Measurements from ENCODE around the gene PSME3IP1. TPM values are rescaled to one million over a fixed set of nuclear protein-coding genes. Genes with fewer than 3 reads are reported as not detected.

The PSME3IP1 gene
- total RNA-seq, 1 donor from 2014 or later, result 77.8 TPM

- Histone ChIP-seq H3K36me3 (peaks cover 8% of the 10 kb centered on the region), H3K27ac (no peak overlapping the region), H3K27me3 (no peaks in the 10 kb centered on the region), H3K4me1 (no peaks in the 10 kb centered on the region), H3K4me3 (no peak overlapping the region), H3K9me3 (no peaks in the 10 kb centered on the region)
- no peak for DNase-seq
- peak; percentile 6 for ATAC-seq
- TF ChIP-seq CTCF (IDR thresholded peaks at IDR 0.05), result no peak
- intact Hi-C loops (cut with DNase I), result no loop called here
These were observed 57.0 kb downstream of the PSME3IP1 start for GRCh38 chr16:57128771-57129389.

GRCh38 chr16:57127836-57128235, 58.0 kb downstream of the PSME3IP1 start:
- Histone ChIP-seq H3K36me3 (peaks cover 8% of the 10 kb centered on the region), H3K4me3 (no peak overlapping the region), H3K27ac (no peak overlapping the region), H3K4me1 (no peaks in the 10 kb centered on the region), H3K27me3 (no peaks in the 10 kb centered on the region), H3K9me3 (no peaks in the 10 kb centered on the region)
- TF ChIP-seq CTCF (IDR thresholded peaks at IDR 0.05), result no peak
- no peak for DNase-seq
- ATAC-seq, result no peak
- intact Hi-C loops (cut with DNase I), result no loop called here

GRCh38 chr16:57127037-57127763, 58.6 kb downstream of the PSME3IP1 start:
- no peaks in the 10 kb centered on the region for H3K9me3 ChIP-seq
- no peaks in the 10 kb centered on the region for H3K27me3 ChIP-seq
- no peak overlapping the region for H3K27ac ChIP-seq
- H3K36me3 ChIP-seq, result peaks cover 11% of the 10 kb centered on the region
- H3K4me3 ChIP-seq, result no peak overlapping the region
- no peak for DNase-seq
- no peak for TF ChIP-seq CTCF (IDR thresholded peaks at IDR 0.05)
- no peaks in the 10 kb centered on the region for H3K4me1 ChIP-seq
- intact Hi-C loops (cut with DNase I), result no loop called here
- no peak for ATAC-seq

- TF ChIP-seq CTCF (IDR thresholded peaks at IDR 0.05), result no peak
- H3K27ac ChIP-seq, result no peak overlapping the region
- no peaks in the 10 kb centered on the region for H3K4me1 ChIP-seq
- ATAC-seq (no peak), DNase-seq (no peak)
- peaks cover 19% of the 10 kb centered on the region for H3K36me3 ChIP-seq
- H3K4me3 ChIP-seq, result no peak overlapping the region
- no peaks in the 10 kb centered on the region for H3K9me3 ChIP-seq
- no peaks in the 10 kb centered on the region for H3K27me3 ChIP-seq
- intact Hi-C loops (cut with DNase I), result no loop called here
These were observed 59.4 kb downstream of the PSME3IP1 start for GRCh38 chr16:57126411-57126810.

GRCh38 chr16:57125969-57126368, 59.9 kb downstream of the PSME3IP1 start:
- Histone ChIP-seq H3K4me1 (no peaks in the 10 kb centered on the region), H3K4me3 (no peak overlapping the region), H3K9me3 (no peaks in the 10 kb centered on the region), H3K36me3 (peaks cover 19% of the 10 kb centered on the region), H3K27ac (no peak overlapping the region), H3K27me3 (no peaks in the 10 kb centered on the region)
- intact Hi-C loops (cut with DNase I), result no loop called here
- DNase-seq, result no peak
- no peak for TF ChIP-seq CTCF (IDR thresholded peaks at IDR 0.05)
- no peak for ATAC-seq

Data from upper lobe of right lung (tissue), 1 donor.